GM21723 (cell line): ENCODE data around the gene ZNHIT6.
A peak's percentile ranks its signal among the peaks of the same experiment; 100 is the strongest.

Experiments used
- ATAC-seq: cut with Tn5 transposase; IDR thresholded peaks from one replicate; pipeline ENCODE4 v1.9.1; 2021; ENCODE audit warnings: mild to moderate bottlenecking, moderate library complexity; ENCODE audit not compliant: unreplicated experiment

The ZNHIT6 gene

GRCh38 chr1:85623061-85623471 lies 85.2 kb downstream of the ZNHIT6 start:
- no peak for ATAC-seq

GRCh38 chr1:85621430-85621829 lies 86.8 kb downstream of the ZNHIT6 start:
- ATAC-seq: no peak

GRCh38 chr1:85617633-85618100 lies 90.6 kb downstream of the ZNHIT6 start:
- peak; percentile 63 for ATAC-seq

GRCh38 chr1:85616736-85617135 lies 91.5 kb downstream of the ZNHIT6 start:
- ATAC-seq: no peak

- ATAC-seq: no peak
Observed at GRCh38 chr1:85616364-85616705, 91.9 kb downstream of the ZNHIT6 start.

- ATAC-seq: no peak
Observed at GRCh38 chr1:85615586-85616363, 92.5 kb downstream of the ZNHIT6 start.

- ATAC-seq: no peak
Observed at GRCh38 chr1:85612704-85613361, 95.4 kb downstream of the ZNHIT6 start.

GRCh38 chr1:85611856-85612255 lies 96.4 kb downstream of the ZNHIT6 start:
- ATAC-seq: no peak

GRCh38 chr1:85611425-85611824 lies 96.8 kb downstream of the ZNHIT6 start:
- no peak for ATAC-seq

- no peak for ATAC-seq
Observed at GRCh38 chr1:85609976-85610375, 98.3 kb downstream of the ZNHIT6 start.

GRCh38 chr1:85608851-85609250 lies 99.4 kb downstream of the ZNHIT6 start:
- ATAC-seq: no peak

GRCh38 chr1:85607921-85608265 lies 100.3 kb downstream of the ZNHIT6 start:
- no peak for ATAC-seq

- ATAC-seq: no peak
Observed at GRCh38 chr1:85607126-85607920, 100.9 kb downstream of the ZNHIT6 start.

GRCh38 chr1:85606414-85606800 lies 101.8 kb downstream of the ZNHIT6 start:
- no peak for ATAC-seq

- no peak for ATAC-seq
Observed at GRCh38 chr1:85605484-85606413, 102.5 kb downstream of the ZNHIT6 start.

GRCh38 chr1:85604298-85604997 lies 103.8 kb downstream of the ZNHIT6 start:
- ATAC-seq: no peak

GRCh38 chr1:85603086-85603880 lies 105.0 kb downstream of the ZNHIT6 start:
- no peak for ATAC-seq

- no peak for ATAC-seq
Observed at GRCh38 chr1:85602571-85602970, 105.7 kb downstream of the ZNHIT6 start.

- no peak for ATAC-seq
Observed at GRCh38 chr1:85601901-85602300, 106.3 kb downstream of the ZNHIT6 start.
